C4-2B (cell line): ENCODE results near the gene SHMT2.
A peak's percentile ranks its signal among the peaks of the same experiment; 100 is the strongest.

Experiments used
- H3K27ac ChIP-seq: fragments of 450-650 bp; 2 replicates; pipeline ENCODE4 v1.5.1; 2017
- CTCF ChIP-seq: fragments of 450-650 bp; conservative IDR thresholded peaks from 2 replicates; pipeline ENCODE4 v1.5.1; 2017; ENCODE audit warnings: mild to moderate bottlenecking
- ZFX ChIP-seq: fragments of 450-650 bp; IDR thresholded peaks from 2 replicates; pipeline ENCODE4 v1.6.1; 2017

Gene SHMT2

DNA sequence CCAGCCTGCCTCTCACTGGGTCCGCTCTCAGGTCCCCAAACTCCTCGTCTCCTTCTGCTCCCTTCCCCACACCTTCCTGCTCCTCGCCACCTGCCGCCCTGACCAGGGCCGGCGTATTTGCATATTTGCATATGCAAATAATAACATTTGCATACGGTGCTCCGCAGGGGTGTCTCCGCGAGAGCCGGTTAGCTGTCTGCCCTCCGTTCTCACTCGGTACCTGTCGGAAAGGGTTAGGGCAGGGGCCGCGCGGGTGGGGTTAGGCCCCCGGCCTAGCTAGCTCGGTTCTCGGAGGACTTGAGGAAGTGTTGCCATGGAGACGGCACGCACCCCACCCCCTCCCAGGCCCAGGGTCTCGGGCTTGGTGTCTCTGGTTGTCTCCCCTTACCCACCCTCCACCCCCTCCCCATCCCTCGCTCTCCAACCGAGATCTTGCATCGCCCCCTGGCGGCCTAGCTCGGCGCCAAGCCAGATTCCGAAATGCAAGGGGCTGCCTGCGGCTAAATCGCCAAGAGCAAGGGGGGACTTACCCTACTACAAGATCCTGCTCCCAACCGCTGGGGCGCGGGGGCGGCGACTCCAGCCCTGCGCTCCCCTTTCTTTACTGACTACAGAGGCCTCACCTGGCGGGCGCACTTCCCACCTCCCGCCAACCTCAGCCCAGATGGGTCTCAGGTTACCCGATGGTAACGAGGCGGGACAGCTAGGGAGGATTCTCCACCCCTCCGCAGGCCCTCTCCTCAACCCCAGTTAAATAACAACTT is 13.4 kb downstream of the SHMT2 start:
- TF ChIP-seq ZFX (no peak), CTCF (no peak; the same call in 1 of the 2 replicates)
- peak overlapping the region; percentile 53 for H3K27ac ChIP-seq

DNA sequence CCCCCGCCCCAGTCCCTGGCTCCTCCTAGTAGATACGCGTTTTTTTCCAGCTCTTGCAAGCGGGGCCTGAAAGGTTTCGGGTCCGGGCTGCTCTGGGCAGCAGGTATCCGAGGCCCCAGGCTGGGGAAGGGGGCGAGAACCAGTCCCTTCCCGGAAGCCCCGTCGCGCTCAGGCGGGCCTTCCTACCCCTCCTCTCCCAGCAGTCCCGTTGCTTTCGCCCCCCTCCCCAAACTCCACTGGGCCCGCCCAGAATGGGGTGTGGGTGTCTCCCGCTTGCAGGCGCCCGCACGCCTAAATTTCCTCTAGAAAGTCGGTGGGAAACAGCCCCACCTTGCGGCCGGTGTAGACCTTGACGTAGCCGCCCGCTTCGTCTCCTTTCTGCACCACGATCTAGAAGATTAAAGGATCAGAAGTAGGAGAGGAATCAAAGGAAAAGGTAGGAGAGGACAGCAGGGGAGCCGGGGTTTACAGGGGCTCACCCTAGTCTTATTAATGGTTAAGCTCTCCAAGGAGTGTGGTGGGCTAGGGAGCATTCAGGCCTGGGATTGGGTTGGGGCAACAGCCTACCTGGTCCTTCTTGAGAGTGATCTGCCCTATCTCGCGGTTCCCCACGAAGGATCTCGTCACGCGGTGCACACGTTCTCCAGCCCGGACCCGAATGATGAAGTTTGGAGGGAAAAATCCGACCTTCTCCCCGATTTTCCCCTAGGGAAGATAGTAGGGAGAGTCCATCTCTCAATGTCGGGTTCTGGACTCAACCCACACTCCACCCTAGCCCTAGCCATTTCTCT is 14.2 kb downstream of the SHMT2 start:
- TF ChIP-seq ZFX (no peak), CTCF (peak; percentile 89)

DNA sequence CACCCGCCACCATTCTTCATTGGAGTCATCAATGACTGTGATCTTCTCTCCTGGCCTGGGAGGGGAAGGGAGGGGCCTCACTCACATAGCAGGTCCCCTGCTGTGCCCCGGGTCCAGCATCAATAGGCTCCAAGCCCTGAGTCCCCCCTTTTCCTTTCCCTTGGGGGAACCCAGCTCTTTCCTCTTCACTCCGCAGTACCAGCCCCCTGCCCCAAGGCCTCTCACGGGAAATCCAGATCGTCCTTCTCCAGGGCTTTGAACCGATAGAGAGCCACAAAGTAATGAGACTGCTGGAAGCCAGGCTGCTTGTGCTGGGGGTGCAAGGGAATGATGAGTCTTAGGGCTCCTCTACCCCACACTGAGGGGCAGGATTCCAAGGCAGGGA is 14.8 kb downstream of the SHMT2 start:
- TF ChIP-seq CTCF (no peak), ZFX (no peak)
- no peak overlapping the region for H3K27ac ChIP-seq

More for the DNA sequence above, 14.2 kb downstream of the SHMT2 start:
- H3K27ac ChIP-seq, result peak overlapping the region; percentile 53

GRCh38 chr12:57247041-57247440 is 17.5 kb downstream of the SHMT2 start:
- TF ChIP-seq ZFX (no peak), CTCF (no peak)
- H3K27ac ChIP-seq, result no peak overlapping the region

GRCh38 chr12:57248934-57249742 is 19.6 kb downstream of the SHMT2 start:
- TF ChIP-seq CTCF (no peak), ZFX (no peak)
- H3K27ac ChIP-seq, result no peak overlapping the region

- no peak overlapping the region for H3K27ac ChIP-seq
- TF ChIP-seq CTCF, result no peak
- TF ChIP-seq ZFX, result no peak
Measured at GRCh38 chr12:57250541-57250940, 21.0 kb downstream of the SHMT2 start.
